GM12878 (cell line): ENCODE measurements around the gene PSME3IP1. TPM values are rescaled to one million over a fixed set of nuclear protein-coding genes. Genes with fewer than 3 reads are reported as not detected.

Source experiments
- ATAC-seq: fragments of 200-7000 bp; cut with Tn5 transposase; 3 replicates; pipeline ENCODE4 v1.9.1; 2020; ENCODE audit warnings: mild to moderate bottlenecking, moderate library complexity
- BruUV-seq: library from RNA; stranded (reverse); fragments of 400-500 nt; replicated peaks from 2 replicates; lab custom pipeline; 2021; lab: Mats Ljungman, UMichigan
- CTCF ChIA-PET: fragments of 300-600 bp; sonication (Branson Sonifier 250); formaldehyde crosslinking; extraction: SDS; loops from one replicate; lab custom pipeline; 2021; ENCODE audit warnings: inconsistent platforms; lab: Yijun Ruan, JAX
- POLR2A ChIA-PET: fragments of 350-600 bp; formaldehyde crosslinking; extraction: SDS; loops from one replicate; lab custom pipeline; 2021; ENCODE audit warnings: inconsistent platforms; lab: Charles Lee
- RAD21 ChIA-PET: fragments of 300-600 bp; sonication (Branson Sonifier 250); formaldehyde crosslinking; loops from one replicate; lab custom pipeline; 2023; ENCODE audit warnings: antibody characterized with exemption; ENCODE audit not compliant: unreplicated experiment; lab: Charles Lee
- SMC1A ChIA-PET: fragments of 300-600 bp; sonication (Branson Sonifier 250); formaldehyde crosslinking; loops from one replicate; lab custom pipeline; 2023; ENCODE audit not compliant: unreplicated experiment, uncharacterized antibody; lab: Charles Lee
- DNase-seq: peaks from one replicate; pipeline ENCODE4 v3.0.0-alpha.2; 2011; ENCODE audit warnings: low read depth, low spot score
- FAIRE-seq: peaks from 3 replicates; lab custom pipeline; 2011; peaks lifted over from hg19 to GRCh38; lab: Jason Lieb, UNC
- H2AFZ ChIP-seq: 2 replicates; pipeline ENCODE4 v1.6.0; 2011; ENCODE audit warnings: low read depth, low read length, control low read depth; ENCODE audit not compliant: control insufficient read depth
- H3K27ac ChIP-seq: 2 replicates; pipeline ENCODE4 v1.5.1; 2011; ENCODE audit warnings: control low read depth; ENCODE audit not compliant: control insufficient read depth, insufficient read depth
- H3K27me3 ChIP-seq, 2 experiments: replicated peaks in 1 of 2; 2 replicates each; pipeline versions ENCODE4 v1.6.0 to v1.6.1; 2011; ENCODE audit warnings: low read length in 1 of 2; ENCODE audit not compliant: control insufficient read depth in 2 of 2, insufficient read depth in 2 of 2
- H3K36me3 ChIP-seq, 2 experiments: 2 replicates each; pipeline ENCODE4 v1.5.1; 2011; ENCODE audit warnings: low read length in 1 of 2; ENCODE audit not compliant: control insufficient read depth in 2 of 2, insufficient read depth in 2 of 2
- H3K4me1 ChIP-seq: 2 replicates; pipeline ENCODE4 v1.6.1; 2011; ENCODE audit warnings: mild to moderate bottlenecking, low read length, moderate library complexity, mixed read lengths; ENCODE audit not compliant: control insufficient read depth, insufficient read depth
- H3K4me2 ChIP-seq: 2 replicates; pipeline ENCODE4 v1.6.0; 2011; ENCODE audit warnings: control low read depth; ENCODE audit not compliant: control insufficient read depth, insufficient read depth
- H3K4me3 ChIP-seq: fragments of 200-600 bp; sonication (generic); 2 replicates; pipeline ENCODE4 v1.5.1; 2016
- H3K79me2 ChIP-seq: 2 replicates; pipeline ENCODE4 v1.6.0; 2011; ENCODE audit warnings: low read length; ENCODE audit not compliant: control insufficient read depth, insufficient read depth
- H3K9ac ChIP-seq: 2 replicates; pipeline ENCODE4 v1.8.0; 2011; ENCODE audit warnings: low read length, control low read depth, mixed read lengths; ENCODE audit not compliant: control insufficient read depth, insufficient read depth
- H3K9me3 ChIP-seq: replicated peaks from 3 replicates; pipeline ENCODE4 v1.5.1; 2011; ENCODE audit warnings: mild to moderate bottlenecking, low read length; ENCODE audit not compliant: control insufficient read depth, insufficient read depth
- H4K20me1 ChIP-seq: 2 replicates; pipeline ENCODE4 v1.6.0; 2011; ENCODE audit not compliant: control insufficient read depth, insufficient read depth
- CEBPB ChIP-seq, 2 experiments: fragments of 150-350 bp in 1 of 2; IDR thresholded peaks; 2 replicates each; pipeline ENCODE4 v1.6.1; 2012 to 2014; ENCODE audit warnings: low read depth in 2 of 2, low read length in 2 of 2, borderline replicate concordance in 1 of 2, inconsistent platforms in 1 of 2
- FOS ChIP-seq: IDR thresholded peaks from 3 replicates; pipeline ENCODE4 v1.6.1; 2011; ENCODE audit warnings: borderline replicate concordance; ENCODE audit not compliant: insufficient read length; ENCODE audit errors: extremely low read depth
- HDAC2 ChIP-seq: fragments of 200-600 bp; sonication (generic); IDR thresholded peaks from 2 replicates; pipeline ENCODE4 v1.6.1; 2017
- IKZF1 ChIP-seq: fragments of 450-650 bp; conservative IDR thresholded peaks from 2 replicates; pipeline ENCODE4 v1.6.1; 2017; ENCODE audit warnings: antibody characterized with exemption, mild to moderate bottlenecking
- JUNB ChIP-seq: IDR thresholded peaks from 2 replicates; pipeline ENCODE4 v1.6.1; 2016; ENCODE audit warnings: antibody characterized with exemption, mild to moderate bottlenecking
- MEF2B ChIP-seq: fragments of 450-650 bp; IDR thresholded peaks from 2 replicates; pipeline ENCODE4 v1.6.1; 2018; ENCODE audit warnings: mild to moderate bottlenecking, moderate library complexity; ENCODE audit not compliant: partially characterized antibody, poor library complexity, severe bottlenecking
- MYB ChIP-seq: fragments of 150-350 bp; IDR thresholded peaks from 2 replicates; pipeline ENCODE4 v1.6.1; 2014; ENCODE audit warnings: mild to moderate bottlenecking, low read depth, low read length, borderline replicate concordance
- NFIC ChIP-seq: IDR thresholded peaks from 2 replicates; pipeline ENCODE4 v1.6.1; 2012; ENCODE audit warnings: low read depth, mild to moderate bottlenecking, inconsistent platforms, low read length, moderate library complexity
- NFXL1 ChIP-seq: fragments of 450-650 bp; IDR thresholded peaks from 2 replicates; pipeline ENCODE4 v1.6.1; 2017; ENCODE audit warnings: antibody characterized with exemption, mild to moderate bottlenecking, borderline replicate concordance
- POLR2AphosphoS5 ChIP-seq: IDR thresholded peaks from 2 replicates; pipeline ENCODE4 v1.6.1; 2011; ENCODE audit warnings: mild to moderate bottlenecking, low read length, inconsistent platforms
- RCOR1 ChIP-seq: conservative IDR thresholded peaks from 2 replicates; pipeline ENCODE4 v1.6.1; 2012; ENCODE audit warnings: low read depth, low read length, improper control_type of control experiment
- SMAD1 ChIP-seq: fragments of 450-650 bp; IDR thresholded peaks from 2 replicates; pipeline ENCODE4 v1.6.1; 2018; ENCODE audit warnings: mild to moderate bottlenecking, low read depth; ENCODE audit not compliant: partially characterized antibody
- SPI1 ChIP-seq: IDR thresholded peaks from 2 replicates; pipeline ENCODE4 v1.6.1; 2011; ENCODE audit warnings: low read depth, mild to moderate bottlenecking, low read length, moderate library complexity, borderline replicate concordance; ENCODE audit not compliant: insufficient read depth
- STAT1 ChIP-seq: fragments of 450-650 bp; conservative IDR thresholded peaks from 2 replicates; pipeline ENCODE4 v1.6.1; 2014; ENCODE audit warnings: antibody characterized with exemption, mild to moderate bottlenecking
- SUPT20H ChIP-seq: IDR thresholded peaks from 2 replicates; pipeline ENCODE4 v1.6.1; 2011; ENCODE audit warnings: low read depth, mild to moderate bottlenecking, low read length, moderate library complexity, borderline replicate concordance; ENCODE audit not compliant: control insufficient read depth
- ZBTB11 ChIP-seq: fragments of 450-650 bp; formaldehyde crosslinking; IDR thresholded peaks from 2 replicates; pipeline ENCODE4 v1.5.0; 2022; ENCODE audit warnings: mild to moderate bottlenecking, missing genetic modification characterization
- ZBTB33 ChIP-seq: fragments of 450-650 bp; IDR thresholded peaks from 2 replicates; pipeline ENCODE4 v1.6.1; 2017; ENCODE audit warnings: mild to moderate bottlenecking
- ZZZ3 ChIP-seq: IDR thresholded peaks from 2 replicates; pipeline ENCODE4 v1.6.1; 2011; ENCODE audit warnings: low read depth; ENCODE audit not compliant: control insufficient read depth, insufficient read length
- WGBS: methylation state at CpG from one replicate; pipeline ENCODE4 v1.1.6; 2016; ENCODE audit warnings: low lambda C conversion rate; ENCODE audit not compliant: insufficient replicate concordance, insufficient coverage; ENCODE audit errors: missing lambda C conversion rate; 5-methylcytosine and 5-hydroxymethylcytosine counted together
- in situ Hi-C: fragments of 300-500 bp; cut with MboI; formaldehyde crosslinking; loops from 9 replicates; pipeline ENCODE4 v1.14.3; 2018; ENCODE audit warnings: mixed read lengths
- intact Hi-C: fragments of 100-400 bp; cut with micrococcal nuclease; formaldehyde crosslinking; loops from one replicate; pipeline ENCODE4 v1.14.2; 2022; ENCODE audit not compliant: unreplicated experiment
- polyA plus RNA-seq, 11 experiments: library from polyadenylated mRNA; depleted of rRNA in 4 of 11; unstranded in 6 of 11; stranded (reverse) in 5 of 11; fragments of >200 nt; fragmentation: Nextera tagmentation in 4 of 11; fragmentation: Illumina TruSeq in 1 of 11; extraction: Ambion mirVana in 4 of 11; extraction: Trizol in 1 of 11; gene quantifications; 1 replicate in 1 of 11; 2 replicates in 10 of 11; pipeline versions ENCODE4 v1.2.1 to v1.2.3, GENCODE V29; 2011 to 2016; ENCODE audit warnings: inconsistent platforms in 2 of 11, missing spikeins in 2 of 11, low read depth in 1 of 11
- total RNA-seq, 4 experiments: library from RNA; depleted of rRNA in 3 of 4; stranded (reverse); fragments of >200 nt in 3 of 4; fragmentation: Illumina TruSeq in 1 of 4; extraction: Trizol in 1 of 4; gene quantifications; 2 replicates each; pipeline versions ENCODE4 v1.2.1 to v1.2.3, GENCODE V29; 2013 to 2021

The PSME3IP1 gene
- total and polyA plus RNA-seq, 10 of the 15 experiments (the other 5 are each of a cell fraction or from before 2014, with no cell fraction given), result 67.9 to 174 (median 111) TPM

GRCh38 chr16:57225978-57226377, 40.1 kb upstream of the PSME3IP1 start:
- DNase-seq (no peak), FAIRE-seq (no peak), ATAC-seq (no peak)
- ChIA-PET SMC1A (interaction anchor here (2.0 kb wide), 1 partner anchor 10 kb away, joined by 5 read pairs; no protein-coding TSS in a partner anchor), POLR2A (no interaction called here), RAD21 (no interaction called here), CTCF (no interaction called here)
- Histone ChIP-seq H3K4me1 (no peaks in the 10 kb centered on the region), H3K27me3 (no peaks in the 10 kb centered on the region), H3K4me2 (no peak overlapping the region), H3K36me3 (peaks cover 7 to 34% of the 10 kb centered on the region in 2 experiments), H3K9me3 (no peaks in the 10 kb centered on the region), H3K27ac (no peak overlapping the region), H2AFZ (no peak overlapping the region), H3K9ac (no peak overlapping the region), H4K20me1 (no peaks in the 10 kb centered on the region), H3K4me3 (no peak overlapping the region), H3K79me2 (no peaks in the 10 kb centered on the region)
- intact Hi-C loops (no loop called here), in situ Hi-C loops (no loop called here)
- BruUV-seq, result no TSS peak
- 99% methylated on average over 7 of the region's 7 CpGs for WGBS
- no peak for TF ChIP-seq ZBTB33
- no peak for TF ChIP-seq NFXL1
- no peak for TF ChIP-seq SMAD1
- no peak for TF ChIP-seq FOS
- no peak for TF ChIP-seq ZZZ3
- TF ChIP-seq CEBPB (IDR thresholded peaks at IDR 0.05; ENCODE audit: borderline replicate concordance in 1 of 2, low read depth in 2 of 2, low read length in 2 of 2), result no peak
- no peak for TF ChIP-seq POLR2AphosphoS5
- TF ChIP-seq MEF2B, result no peak
- no peak for TF ChIP-seq NFIC
- TF ChIP-seq STAT1, result no peak
- no peak for TF ChIP-seq IKZF1
- TF ChIP-seq SUPT20H, result no peak
- TF ChIP-seq SPI1, result no peak
- no peak for TF ChIP-seq HDAC2
- no peak for TF ChIP-seq RCOR1
- TF ChIP-seq ZBTB11 (CRISPR knock-in tag), result no peak
- TF ChIP-seq JUNB, result no peak
- TF ChIP-seq MYB, result no peak
